GM19455 (cell line): ENCODE data around the gene WBP1.
"Not testable (repeated sequence)": the region's sequence is repeated elsewhere in the genome, so short reads cannot be mapped to it uniquely, and the experiment has no call there.

ENCODE experiments used
- ATAC-seq: cut with Tn5 transposase; IDR thresholded peaks from one replicate; pipeline ENCODE4 v1.9.1; 2021; ENCODE audit not compliant: unreplicated experiment

Gene WBP1

DNA sequence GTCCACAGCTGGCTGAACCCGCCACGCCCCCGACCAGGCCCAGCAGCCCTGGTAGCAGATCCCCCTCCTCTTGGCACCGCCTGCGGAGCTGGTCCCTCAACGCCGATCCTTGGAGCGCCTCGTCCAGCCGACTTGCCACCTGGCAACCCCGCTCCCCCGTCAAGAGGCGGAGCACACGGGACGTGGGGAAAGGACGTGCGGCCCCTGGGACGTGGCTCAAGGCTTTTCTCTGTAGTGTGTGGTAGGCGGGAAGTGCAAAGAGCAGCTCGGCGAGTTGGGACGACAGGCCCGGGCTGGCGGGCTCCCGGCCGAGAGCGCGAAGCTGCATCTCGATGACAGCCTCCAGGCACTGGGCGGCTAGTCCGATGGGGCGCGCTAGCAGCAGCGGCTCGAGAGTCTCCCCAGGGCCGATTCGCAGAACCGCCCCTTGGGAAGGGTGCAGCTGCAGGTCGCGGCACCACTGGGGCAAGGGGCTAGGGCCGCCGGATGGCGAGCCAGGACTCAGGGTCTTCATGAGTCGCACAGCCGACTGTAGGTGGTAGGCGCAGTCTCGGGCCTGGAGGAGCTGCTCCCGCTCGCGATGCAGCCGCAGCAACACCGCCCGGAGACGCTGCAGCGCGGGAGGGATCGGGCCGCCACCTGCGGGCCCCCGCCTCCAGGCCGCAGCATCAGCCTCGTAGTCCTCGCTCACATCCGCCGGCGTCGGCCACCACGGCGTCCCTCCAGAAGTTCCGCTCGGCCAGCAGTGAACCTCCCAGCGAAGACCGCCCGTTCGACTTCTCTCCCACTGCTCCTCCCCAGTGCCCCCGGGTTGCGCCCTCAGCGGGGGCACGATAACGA is 23.9 kb downstream of the WBP1 start:
- peak; percentile 34 for ATAC-seq

- peak; percentile 94 for ATAC-seq
Measured at GRCh38 chr2:74482801-74483674, 24.8 kb downstream of the WBP1 start, which contains the start of the genes CCDC142 and TTC31. Gene CCDC142 (minus strand): TSS chr2:74482998. CDS start chr2:74482837, 161 bp downstream. Gene TTC31 (plus strand): TSS chr2:74483081. CDS start chr2:74483096, 15 bp downstream.

DNA sequence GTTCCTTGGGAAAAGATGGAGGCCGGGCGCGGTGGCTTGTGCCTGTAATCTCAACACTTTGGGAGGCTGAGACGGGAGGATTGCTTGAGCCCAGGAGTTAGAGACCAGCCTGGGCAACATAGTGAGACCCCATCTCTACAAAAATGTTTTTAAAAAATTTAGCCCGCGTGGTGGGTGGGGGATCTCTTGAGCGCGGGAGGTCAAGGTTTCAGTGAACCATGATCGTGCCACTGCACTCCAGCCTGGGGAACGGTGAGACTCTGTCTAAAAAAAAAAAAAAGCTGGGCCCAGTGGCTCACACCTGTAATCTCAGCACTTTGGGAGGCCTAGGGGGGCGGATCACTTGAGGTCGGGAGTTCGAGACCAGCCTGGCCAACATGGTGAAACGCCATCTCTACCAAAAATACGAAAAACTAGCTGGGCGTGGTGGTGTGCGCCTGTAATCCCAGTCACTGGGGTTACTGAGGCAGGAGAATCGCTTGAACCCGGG is 25.5 kb downstream of the WBP1 start:
- not testable (repeated sequence) for ATAC-seq

DNA sequence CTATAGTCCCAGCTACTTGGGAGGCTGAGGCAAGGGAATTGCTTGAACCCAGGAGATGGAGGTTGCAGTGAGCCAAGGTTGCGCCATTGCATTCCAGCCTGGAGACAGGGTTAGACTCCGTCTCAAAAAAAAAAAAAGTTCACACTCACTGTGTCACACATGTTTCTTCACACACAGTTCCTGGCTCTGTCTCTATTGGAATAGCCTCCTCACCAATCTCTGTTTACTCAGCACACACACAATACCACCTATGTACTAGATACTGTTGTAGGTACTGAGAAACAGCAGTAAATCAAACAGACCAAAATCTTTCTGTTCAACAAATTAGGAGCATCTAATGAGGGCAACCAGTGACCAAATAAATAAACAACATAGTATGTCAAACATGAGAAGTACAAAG is 27.9 kb downstream of the WBP1 start:
- no peak for ATAC-seq

DNA sequence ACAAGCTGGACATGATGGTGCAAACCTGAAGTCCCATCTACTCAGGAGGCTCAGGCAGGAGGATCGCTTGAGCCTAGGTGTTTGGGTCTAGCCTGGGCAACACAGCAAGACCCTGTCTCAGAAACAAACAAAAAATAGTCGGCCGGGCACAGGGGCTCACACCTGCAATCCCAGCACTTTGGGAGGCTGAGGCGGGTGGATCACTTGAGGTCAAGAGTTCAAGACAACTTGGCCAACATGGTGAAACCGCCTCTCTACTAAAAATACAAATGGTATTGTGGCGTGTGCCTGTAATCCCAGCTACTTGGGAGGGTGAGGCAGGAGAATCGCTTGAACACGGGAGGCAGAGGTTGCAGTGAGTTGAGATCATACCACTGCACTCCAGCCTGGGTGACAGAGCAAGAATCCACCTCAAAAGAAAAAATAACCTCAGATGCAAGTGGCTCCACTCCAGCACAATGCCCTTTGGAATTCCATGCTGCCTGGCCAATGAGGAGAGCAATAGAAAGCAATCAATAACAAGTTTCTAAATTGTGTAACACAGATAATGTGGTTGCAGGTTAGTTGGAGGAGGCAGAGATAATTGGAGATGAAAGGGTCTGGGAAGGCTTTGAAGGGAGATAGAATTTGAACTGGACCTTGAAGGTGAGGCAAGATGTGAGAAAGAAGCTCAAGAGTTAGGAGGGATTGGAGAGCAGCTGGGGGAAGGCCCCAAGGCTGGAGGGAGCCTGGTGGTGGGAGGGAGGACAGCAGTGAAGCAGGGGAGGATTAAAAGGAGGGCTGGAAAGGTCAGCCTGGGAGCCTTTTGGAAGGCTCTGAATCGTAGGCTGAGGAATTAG is 30.6 kb downstream of the WBP1 start:
- ATAC-seq: no peak

- no peak for ATAC-seq
Measured at GRCh38 chr2:74489906-74490305, 31.7 kb downstream of the WBP1 start.

GRCh38 chr2:74491648-74492544 is 33.7 kb downstream of the WBP1 start:
- no peak for ATAC-seq

DNA sequence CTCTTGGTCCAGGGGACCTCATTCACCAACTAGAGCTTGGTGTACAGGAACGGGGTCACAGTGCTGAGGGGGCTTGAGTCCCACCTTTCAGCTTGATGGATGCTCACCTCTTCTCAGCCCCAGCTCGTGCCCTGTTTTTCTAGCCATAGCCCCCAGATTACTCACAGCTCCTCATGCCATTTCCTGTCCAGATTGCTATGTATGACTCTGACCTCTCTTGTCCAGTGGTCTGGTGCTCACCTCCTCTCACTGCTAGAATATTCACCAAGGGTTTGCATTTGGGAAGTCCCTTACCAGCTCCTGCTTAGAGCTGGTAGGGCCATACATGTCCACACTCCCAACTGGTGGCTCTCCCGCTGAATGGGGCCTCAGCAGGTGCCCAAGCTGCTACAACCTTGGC is 35.3 kb downstream of the WBP1 start:
- no peak for ATAC-seq

DNA sequence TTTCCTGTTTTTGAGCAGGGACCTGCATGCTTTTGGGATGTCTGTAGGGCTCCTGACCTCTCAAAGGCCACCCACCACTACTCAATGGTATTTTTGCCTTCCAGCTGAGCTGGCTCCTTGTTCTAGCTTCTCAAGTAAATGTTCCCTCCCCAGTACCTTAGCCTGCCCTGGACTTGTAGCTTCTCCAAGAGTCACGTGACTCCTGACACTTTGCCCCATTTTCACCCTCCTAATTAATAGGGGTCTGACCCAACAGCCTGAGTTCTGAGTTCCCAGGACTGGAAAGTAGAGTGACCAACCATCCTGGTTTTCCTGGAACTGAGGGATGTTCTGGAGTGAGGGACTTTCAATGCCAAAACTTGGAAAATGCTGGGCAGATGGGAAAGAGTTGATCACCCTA is 37.2 kb downstream of the WBP1 start:
- no peak for ATAC-seq

GRCh38 chr2:74496997-74497776 is 38.9 kb downstream of the WBP1 start:
- no peak for ATAC-seq

- no peak for ATAC-seq
Measured at GRCh38 chr2:74497777-74498499, 39.7 kb downstream of the WBP1 start.

GRCh38 chr2:74498500-74499266 is 40.4 kb downstream of the WBP1 start:
- ATAC-seq: no peak

DNA sequence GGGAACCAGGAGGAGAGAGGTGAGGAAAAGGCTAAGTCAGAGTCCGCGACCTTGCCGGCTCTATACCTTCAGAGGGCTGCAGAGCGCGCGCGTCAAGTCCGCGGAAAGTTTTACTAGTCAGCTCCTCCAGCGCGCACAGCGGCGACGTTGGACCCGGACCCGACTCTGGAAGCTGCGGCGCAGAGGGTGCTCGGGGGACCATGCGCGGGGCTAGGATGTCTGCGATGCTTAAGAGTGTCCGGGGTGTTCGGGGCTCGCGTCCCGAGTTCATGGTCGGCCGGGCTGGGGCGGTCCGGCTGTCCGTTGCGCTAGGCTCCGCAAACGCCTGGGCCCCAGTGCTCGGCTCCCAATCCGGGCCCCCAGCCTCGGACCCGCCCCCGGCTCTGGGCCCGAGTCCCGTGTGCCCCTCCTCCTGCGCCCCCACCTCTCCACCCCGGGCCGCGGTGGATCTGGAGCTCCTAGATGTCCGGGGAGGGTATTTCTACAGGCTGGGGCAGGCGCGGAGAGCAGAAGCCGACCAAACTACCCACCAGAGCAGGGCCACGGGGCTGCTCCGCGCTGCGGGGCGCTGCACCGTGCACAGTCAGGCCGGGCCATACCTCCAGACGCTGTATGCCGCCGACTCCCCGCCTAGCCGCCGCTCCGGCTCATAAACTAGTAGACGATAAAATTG is 41.2 kb downstream of the WBP1 start, which contains the start of gene LBX2:
Gene LBX2 (minus strand): TSS at position 337 of the 673 bp plus-strand sequence. CDS start 66 bp downstream, at position 271.
- no peak for ATAC-seq

DNA sequence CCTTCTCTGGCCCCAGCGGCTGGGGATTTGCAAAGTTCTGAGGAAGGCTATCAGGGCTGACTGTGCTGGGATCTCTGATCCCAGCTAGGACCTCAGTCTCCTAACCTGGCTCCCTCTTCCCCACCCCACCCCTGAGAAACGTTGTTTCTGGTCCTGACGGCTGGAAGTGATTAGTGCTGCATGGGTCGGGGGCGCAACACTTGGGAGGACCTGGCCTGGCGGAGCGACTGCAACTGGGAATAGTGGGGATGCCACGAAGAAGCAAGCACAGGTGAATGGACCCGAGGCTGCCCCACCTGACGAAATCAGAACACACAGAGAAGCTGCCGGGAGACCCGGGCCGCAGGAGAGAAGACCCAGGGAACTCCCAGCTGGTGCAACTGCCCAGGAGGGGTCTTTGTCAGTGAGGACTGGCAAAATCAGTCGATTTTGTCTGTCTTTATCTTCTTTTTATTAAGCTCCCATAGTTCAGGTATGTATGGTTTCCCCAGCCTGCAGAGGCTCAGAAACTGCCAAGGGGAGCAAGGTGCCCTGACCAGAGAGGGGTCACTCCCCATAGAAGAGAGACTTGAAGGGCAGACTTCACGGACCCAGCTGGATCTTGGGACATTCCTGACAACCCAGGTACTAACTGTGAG is 41.8 kb downstream of the WBP1 start:
- no peak for ATAC-seq

- no peak for ATAC-seq
Measured at GRCh38 chr2:74500578-74500946, 42.3 kb downstream of the WBP1 start.

DNA sequence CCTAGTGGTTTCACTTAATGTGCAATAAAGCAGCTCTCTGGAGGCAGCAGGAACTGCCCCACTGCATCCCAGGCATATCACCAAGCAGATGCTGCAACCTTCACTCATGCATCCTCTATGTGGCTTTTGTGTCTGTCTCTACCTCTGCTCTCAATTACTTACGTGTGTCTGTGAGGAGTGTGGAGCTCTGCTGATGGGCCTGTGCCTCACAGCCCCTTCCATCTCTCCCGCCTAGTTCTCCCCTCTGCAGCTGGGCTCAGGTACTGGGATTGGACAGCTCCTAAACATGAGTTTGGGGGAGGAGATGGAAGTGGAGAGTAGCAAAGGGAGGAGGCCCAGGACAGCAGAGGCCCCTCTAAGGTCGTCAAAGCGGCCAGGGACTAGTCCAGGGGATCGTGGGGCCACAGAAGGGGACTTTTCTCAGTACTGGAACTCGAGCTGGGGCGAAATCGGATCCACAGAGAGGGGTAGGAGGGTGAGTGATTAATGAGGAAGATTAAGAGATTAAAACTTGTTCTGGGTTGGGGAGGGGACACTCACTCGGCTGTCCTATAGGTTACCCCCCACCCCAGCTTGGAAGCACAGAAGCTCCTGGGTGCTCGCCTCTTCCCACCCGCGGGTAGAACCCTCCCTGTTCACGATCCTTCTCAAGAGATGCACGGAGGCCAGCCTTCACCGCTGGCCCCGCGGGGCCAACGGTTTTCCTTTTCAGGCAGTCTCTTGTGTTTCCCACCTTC is 43.3 kb downstream of the WBP1 start:
- ATAC-seq: no peak
